ENCODE measurements around the gene LCE1A. TPM values are rescaled to one million over a fixed set of nuclear protein-coding genes. Genes with fewer than 3 reads are reported as not detected.

The LCE1A gene
- polyA plus RNA-seq, 1 of the 3 experiments (the other 2 are of a cell fraction) = not detected

DNA sequence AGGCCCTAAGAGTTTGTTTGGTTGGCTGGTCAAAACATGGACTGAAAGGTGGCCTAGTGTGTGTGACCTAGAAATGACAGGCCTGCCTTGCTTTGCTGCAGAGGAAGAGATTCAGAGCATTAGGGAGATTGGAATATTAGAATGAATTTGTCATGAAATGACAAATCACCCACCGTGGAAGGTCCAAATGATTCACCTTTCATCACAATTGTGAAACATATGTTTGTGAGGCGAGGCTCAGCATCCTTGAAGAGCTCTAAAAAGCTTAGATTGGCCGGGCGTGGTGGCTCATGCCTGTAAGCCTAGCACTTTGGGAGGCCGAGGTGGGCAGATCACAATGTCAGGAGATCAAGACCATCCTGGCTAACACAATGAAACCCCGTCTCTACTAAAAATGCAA, 10.0 kb upstream of the LCE1A start:
- DNase-seq = no peak
- H2AFZ ChIP-seq (ENCODE audit: low read depth) = no peak overlapping the region
- H3K36me3 ChIP-seq (replicated peaks in 1 of 2; ENCODE audit: control insufficient read depth in 1 of 2, insufficient read depth in 2 of 2, low read length in 1 of 2) = no peaks in the 10 kb centered on the region
- H3K27me3 ChIP-seq (ENCODE audit: insufficient read depth) = no peaks in the 10 kb centered on the region; the same call in 1 of the 2 replicates
- H3K79me2 ChIP-seq (ENCODE audit: insufficient read depth) = no peaks in the 10 kb centered on the region
- no peaks in the 10 kb centered on the region for H4K20me1 ChIP-seq (ENCODE audit: insufficient read depth)
- H3K9me3 ChIP-seq = no peaks in the 10 kb centered on the region
- no peak overlapping the region for H3K9ac ChIP-seq
- ChIA-PET CTCF (no interaction called here), POLR2A (no interaction called here)
- no peak overlapping the region for H3K27ac ChIP-seq (ENCODE audit: low read depth in 2 of 2, low read length in 1 of 2)
- no peaks in the 10 kb centered on the region for H3K9me2 ChIP-seq
- no peak overlapping the region for H3K4me2 ChIP-seq
- no peaks in the 10 kb centered on the region for H3K4me1 ChIP-seq (ENCODE audit: control insufficient read depth in 1 of 2, insufficient read depth in 2 of 2, low read depth in 1 of 2, low read length in 1 of 2)
- H3F3A ChIP-seq (replicated peaks; ENCODE audit: insufficient read depth) = no peaks in the 10 kb centered on the region
- TF ChIP-seq, protein P1, sequence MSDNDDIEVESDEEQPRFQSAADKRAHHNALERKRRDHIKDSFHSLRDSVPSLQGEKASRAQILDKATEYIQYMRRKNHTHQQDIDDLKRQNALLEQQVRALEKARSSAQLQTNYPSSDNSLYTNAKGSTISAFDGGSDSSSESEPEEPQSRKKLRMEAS (IDR thresholded peaks at IDR 0.05; ENCODE audit: low read depth) = no peak
- TF ChIP-seq MXI1 (IDR thresholded peaks at IDR 0.05; ENCODE audit: low read depth, low read length) (no peak), EZH2phosphoT487 (IDR thresholded peaks at IDR 0.05; ENCODE audit: borderline replicate concordance, low read depth) (no peak), GATA2 (CRISPR knock-in tag; IDR thresholded peaks at IDR 0.05) (no peak), RFX5 (IDR thresholded peaks at IDR 0.05; ENCODE audit: low read length) (no peak), FOXM1 (IDR thresholded peaks at IDR 0.05; ENCODE audit: low read depth) (no peak), FOSL2 (IDR thresholded peaks at IDR 0.05; ENCODE audit: borderline replicate concordance, low read depth) (no peak)
- TF ChIP-seq, protein P2, sequence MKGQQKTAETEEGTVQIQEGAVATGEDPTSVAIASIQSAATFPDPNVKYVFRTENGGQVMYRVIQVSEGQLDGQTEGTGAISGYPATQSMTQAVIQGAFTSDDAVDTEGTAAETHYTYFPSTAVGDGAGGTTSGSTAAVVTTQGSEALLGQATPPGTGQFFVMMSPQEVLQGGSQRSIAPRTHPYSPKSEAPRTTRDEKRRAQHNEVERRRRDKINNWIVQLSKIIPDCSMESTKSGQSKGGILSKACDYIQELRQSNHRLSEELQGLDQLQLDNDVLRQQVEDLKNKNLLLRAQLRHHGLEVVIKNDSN (IDR thresholded peaks at IDR 0.05; ENCODE audit: borderline replicate concordance, low read depth) = no peak
- H3K4me3 ChIP-seq (ENCODE audit: low read depth in 2 of 2, low read length in 1 of 2) = no peak overlapping the region
- WGBS (ENCODE audit: low lambda C conversion rate) = 3% methylated on average over 6 of the region's 6 CpGs

DNA sequence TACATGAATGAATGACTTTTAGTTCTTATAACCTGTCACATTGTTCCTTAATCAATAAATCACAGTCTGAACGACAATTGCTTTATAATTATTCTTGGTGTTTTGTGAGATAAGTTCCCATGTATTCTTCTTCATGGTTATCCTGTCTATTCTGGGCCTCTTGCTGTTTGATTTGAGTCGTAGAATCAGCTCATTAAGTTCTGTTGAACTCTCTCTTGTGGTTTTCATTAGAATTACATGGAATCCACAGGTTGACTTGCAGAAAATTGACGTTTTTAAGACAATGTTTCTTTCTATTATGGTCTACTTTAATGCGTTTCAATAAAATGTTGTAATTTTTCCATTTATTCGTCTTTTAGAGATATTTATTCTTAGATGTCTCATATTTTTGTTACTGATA, 4.0 kb upstream of the LCE1A start:
- Histone ChIP-seq H3K27me3 (ENCODE audit: insufficient read depth) (peaks cover 7% of the 10 kb centered on the region; the same call in 1 of the 2 replicates), H3F3A (replicated peaks; ENCODE audit: insufficient read depth) (no peaks in the 10 kb centered on the region), H4K20me1 (ENCODE audit: insufficient read depth) (no peaks in the 10 kb centered on the region), H3K9me2 (no peaks in the 10 kb centered on the region), H3K4me2 (no peak overlapping the region), H2AFZ (ENCODE audit: low read depth) (no peak overlapping the region), H3K27ac (ENCODE audit: low read depth in 2 of 2, low read length in 1 of 2) (no peak overlapping the region), H3K9ac (no peak overlapping the region), H3K79me2 (ENCODE audit: insufficient read depth) (no peaks in the 10 kb centered on the region), H3K9me3 (no peaks in the 10 kb centered on the region), H3K36me3 (replicated peaks in 1 of 2; ENCODE audit: control insufficient read depth in 1 of 2, insufficient read depth in 2 of 2, low read length in 1 of 2) (no peaks in the 10 kb centered on the region), H3K4me1 (ENCODE audit: control insufficient read depth in 1 of 2, insufficient read depth in 2 of 2, low read depth in 1 of 2, low read length in 1 of 2) (no peaks in the 10 kb centered on the region; a peak in 1 of 4 replicates), H3K4me3 (ENCODE audit: low read depth in 2 of 2, low read length in 1 of 2) (no peak overlapping the region)
- CTCF ChIA-PET = no interaction called here
- no peak for DNase-seq
- TF ChIP-seq RFX5 (IDR thresholded peaks at IDR 0.05; ENCODE audit: low read length) = no peak
- no peak for TF ChIP-seq SIN3A (IDR thresholded peaks at IDR 0.05; ENCODE audit: borderline replicate concordance, low read depth, low read length)
- no peak for TF ChIP-seq SMC3 (IDR thresholded peaks at IDR 0.05; ENCODE audit: low read depth, low read length)
- TF ChIP-seq MXI1 (IDR thresholded peaks at IDR 0.05; ENCODE audit: low read depth, low read length) = no peak
- TF ChIP-seq, protein P3, sequence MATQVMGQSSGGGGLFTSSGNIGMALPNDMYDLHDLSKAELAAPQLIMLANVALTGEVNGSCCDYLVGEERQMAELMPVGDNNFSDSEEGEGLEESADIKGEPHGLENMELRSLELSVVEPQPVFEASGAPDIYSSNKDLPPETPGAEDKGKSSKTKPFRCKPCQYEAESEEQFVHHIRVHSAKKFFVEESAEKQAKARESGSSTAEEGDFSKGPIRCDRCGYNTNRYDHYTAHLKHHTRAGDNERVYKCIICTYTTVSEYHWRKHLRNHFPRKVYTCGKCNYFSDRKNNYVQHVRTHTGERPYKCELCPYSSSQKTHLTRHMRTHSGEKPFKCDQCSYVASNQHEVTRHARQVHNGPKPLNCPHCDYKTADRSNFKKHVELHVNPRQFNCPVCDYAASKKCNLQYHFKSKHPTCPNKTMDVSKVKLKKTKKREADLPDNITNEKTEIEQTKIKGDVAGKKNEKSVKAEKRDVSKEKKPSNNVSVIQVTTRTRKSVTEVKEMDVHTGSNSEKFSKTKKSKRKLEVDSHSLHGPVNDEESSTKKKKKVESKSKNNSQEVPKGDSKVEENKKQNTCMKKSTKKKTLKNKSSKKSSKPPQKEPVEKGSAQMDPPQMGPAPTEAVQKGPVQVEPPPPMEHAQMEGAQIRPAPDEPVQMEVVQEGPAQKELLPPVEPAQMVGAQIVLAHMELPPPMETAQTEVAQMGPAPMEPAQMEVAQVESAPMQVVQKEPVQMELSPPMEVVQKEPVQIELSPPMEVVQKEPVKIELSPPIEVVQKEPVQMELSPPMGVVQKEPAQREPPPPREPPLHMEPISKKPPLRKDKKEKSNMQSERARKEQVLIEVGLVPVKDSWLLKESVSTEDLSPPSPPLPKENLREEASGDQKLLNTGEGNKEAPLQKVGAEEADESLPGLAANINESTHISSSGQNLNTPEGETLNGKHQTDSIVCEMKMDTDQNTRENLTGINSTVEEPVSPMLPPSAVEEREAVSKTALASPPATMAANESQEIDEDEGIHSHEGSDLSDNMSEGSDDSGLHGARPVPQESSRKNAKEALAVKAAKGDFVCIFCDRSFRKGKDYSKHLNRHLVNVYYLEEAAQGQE (IDR thresholded peaks at IDR 0.05; ENCODE audit: low read depth, low read length) = no peak
- no peak for TF ChIP-seq POLR2AphosphoS5 (IDR thresholded peaks at IDR 0.05; ENCODE audit: low read depth, low read length)
- no peak for TF ChIP-seq RCOR1 (IDR thresholded peaks at IDR 0.05; ENCODE audit: low read length)
- TF ChIP-seq, protein P4, sequence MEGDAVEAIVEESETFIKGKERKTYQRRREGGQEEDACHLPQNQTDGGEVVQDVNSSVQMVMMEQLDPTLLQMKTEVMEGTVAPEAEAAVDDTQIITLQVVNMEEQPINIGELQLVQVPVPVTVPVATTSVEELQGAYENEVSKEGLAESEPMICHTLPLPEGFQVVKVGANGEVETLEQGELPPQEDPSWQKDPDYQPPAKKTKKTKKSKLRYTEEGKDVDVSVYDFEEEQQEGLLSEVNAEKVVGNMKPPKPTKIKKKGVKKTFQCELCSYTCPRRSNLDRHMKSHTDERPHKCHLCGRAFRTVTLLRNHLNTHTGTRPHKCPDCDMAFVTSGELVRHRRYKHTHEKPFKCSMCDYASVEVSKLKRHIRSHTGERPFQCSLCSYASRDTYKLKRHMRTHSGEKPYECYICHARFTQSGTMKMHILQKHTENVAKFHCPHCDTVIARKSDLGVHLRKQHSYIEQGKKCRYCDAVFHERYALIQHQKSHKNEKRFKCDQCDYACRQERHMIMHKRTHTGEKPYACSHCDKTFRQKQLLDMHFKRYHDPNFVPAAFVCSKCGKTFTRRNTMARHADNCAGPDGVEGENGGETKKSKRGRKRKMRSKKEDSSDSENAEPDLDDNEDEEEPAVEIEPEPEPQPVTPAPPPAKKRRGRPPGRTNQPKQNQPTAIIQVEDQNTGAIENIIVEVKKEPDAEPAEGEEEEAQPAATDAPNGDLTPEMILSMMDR (IDR thresholded peaks at IDR 0.05) = no peak
- no peak for TF ChIP-seq RAD21 (IDR thresholded peaks at IDR 0.05; ENCODE audit: low read length)
- TF ChIP-seq TEAD4 (IDR thresholded peaks at IDR 0.05; ENCODE audit: borderline replicate concordance, insufficient read depth) = no peak
- TF ChIP-seq FOSL2 (IDR thresholded peaks at IDR 0.05; ENCODE audit: borderline replicate concordance, low read depth) = no peak
- TF ChIP-seq, protein P2 (IDR thresholded peaks at IDR 0.05; ENCODE audit: borderline replicate concordance, low read depth) = no peak
- 1% methylated on average over 5 of the region's 5 CpGs for WGBS (ENCODE audit: low lambda C conversion rate)
- POLR2A ChIA-PET = no interaction called here
